Measurements from ENCODE around the gene KDM4C.

Gene KDM4C

DNA sequence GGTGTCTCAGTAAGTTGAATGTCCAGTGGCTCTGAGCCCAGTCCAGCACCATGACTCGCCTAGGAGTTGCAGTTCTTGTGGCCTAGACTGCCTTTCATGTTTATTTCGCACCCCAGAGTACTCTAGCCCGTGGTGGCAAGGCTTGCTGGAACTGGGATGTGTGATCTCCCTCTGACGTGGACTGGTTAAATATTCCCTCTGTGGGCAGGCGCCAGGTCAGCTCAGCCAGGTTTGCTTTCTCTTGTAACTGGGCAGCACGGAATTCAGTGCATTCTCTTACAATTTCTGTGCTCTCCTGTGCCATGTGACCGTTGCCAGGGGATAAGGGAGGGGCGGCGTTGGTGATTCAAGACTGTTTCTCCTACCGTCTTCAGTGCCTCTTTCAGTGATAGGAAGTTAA lies 270.8 kb downstream of the KDM4C start:
- no peak for TF ChIP-seq CREB1 (IDR thresholded peaks at IDR 0.05; ENCODE audit: low read depth)

DNA sequence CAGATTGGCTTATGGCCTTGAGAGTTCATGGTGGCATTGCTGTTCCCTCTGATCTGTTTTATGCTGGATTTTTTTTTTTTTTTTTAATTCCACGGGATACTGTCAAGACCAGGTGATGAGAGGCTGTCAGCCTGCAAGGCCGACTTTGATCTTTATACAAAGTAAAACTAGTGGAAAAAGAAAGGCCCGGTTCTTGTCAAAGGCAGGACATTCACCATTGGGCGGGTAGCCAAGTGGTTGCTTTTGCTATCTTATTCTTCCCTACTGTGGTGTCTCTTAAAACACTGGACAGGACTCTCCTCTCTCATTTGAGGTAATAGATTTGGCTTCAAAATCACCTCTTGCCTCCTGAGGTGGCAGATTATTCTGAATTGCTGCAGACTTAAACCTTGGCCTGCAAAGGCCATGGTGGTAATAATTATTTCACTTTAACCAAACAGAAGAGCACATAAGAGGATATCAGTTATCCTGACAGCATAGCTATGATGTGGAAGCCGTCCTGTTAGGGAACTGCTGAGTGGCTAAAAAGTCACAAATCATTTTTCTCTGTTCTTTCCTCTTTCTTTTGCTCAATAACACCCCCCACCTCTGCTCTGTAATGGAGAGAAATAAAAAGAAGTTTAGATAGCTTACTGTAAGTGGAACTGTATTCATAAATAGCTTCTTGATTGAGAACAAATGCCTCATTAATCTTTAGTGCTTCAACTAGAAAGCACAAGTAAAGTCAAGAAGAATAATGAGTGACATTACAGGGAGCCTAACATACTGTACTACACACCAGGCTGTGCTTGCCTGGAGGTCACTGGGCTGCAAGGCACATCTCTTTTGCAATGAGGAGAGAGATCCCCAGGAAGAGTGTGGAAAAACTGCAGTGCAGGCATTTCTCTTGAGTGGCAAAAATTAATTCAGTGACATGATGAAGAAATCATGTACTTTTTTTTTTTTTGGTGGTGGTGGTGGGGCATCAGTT lies 275.6 kb downstream of the KDM4C start:
- TF ChIP-seq ZBTB7A (IDR thresholded peaks at IDR 0.05; ENCODE audit: low read depth) (no peak), EP300 (IDR thresholded peaks at IDR 0.05; ENCODE audit: borderline replicate concordance) (no peak), CEBPB (IDR thresholded peaks at IDR 0.05) (no peak), YY1 (IDR thresholded peaks at IDR 0.05; ENCODE audit: low read depth) (no peak), FOXM1 (IDR thresholded peaks at IDR 0.05; ENCODE audit: borderline replicate concordance, low read depth) (no peak), RAD21 (IDR thresholded peaks at IDR 0.05; ENCODE audit: low read depth) (no peak), TAF1 (IDR thresholded peaks at IDR 0.05; ENCODE audit: low read depth) (no peak), NFIC (IDR thresholded peaks at IDR 0.05) (no peak), TCF12 (IDR thresholded peaks at IDR 0.05; ENCODE audit: low read depth) (no peak), REST (IDR thresholded peaks at IDR 0.05; ENCODE audit: low read depth) (no peak), EGR1 (IDR thresholded peaks at IDR 0.05) (no peak), CREB1 (IDR thresholded peaks at IDR 0.05; ENCODE audit: low read depth) (no peak)
- TF ChIP-seq, protein P1, sequence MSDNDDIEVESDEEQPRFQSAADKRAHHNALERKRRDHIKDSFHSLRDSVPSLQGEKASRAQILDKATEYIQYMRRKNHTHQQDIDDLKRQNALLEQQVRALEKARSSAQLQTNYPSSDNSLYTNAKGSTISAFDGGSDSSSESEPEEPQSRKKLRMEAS (IDR thresholded peaks at IDR 0.05), result no peak
- TF ChIP-seq, protein P2, sequence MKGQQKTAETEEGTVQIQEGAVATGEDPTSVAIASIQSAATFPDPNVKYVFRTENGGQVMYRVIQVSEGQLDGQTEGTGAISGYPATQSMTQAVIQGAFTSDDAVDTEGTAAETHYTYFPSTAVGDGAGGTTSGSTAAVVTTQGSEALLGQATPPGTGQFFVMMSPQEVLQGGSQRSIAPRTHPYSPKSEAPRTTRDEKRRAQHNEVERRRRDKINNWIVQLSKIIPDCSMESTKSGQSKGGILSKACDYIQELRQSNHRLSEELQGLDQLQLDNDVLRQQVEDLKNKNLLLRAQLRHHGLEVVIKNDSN (IDR thresholded peaks at IDR 0.05), result no peak

- TF ChIP-seq EGR1 (IDR thresholded peaks at IDR 0.05) (no peak), YY1 (IDR thresholded peaks at IDR 0.05; ENCODE audit: low read depth) (no peak), CEBPB (IDR thresholded peaks at IDR 0.05) (no peak), FOXM1 (IDR thresholded peaks at IDR 0.05; ENCODE audit: borderline replicate concordance, low read depth) (no peak), TAF1 (IDR thresholded peaks at IDR 0.05; ENCODE audit: low read depth) (no peak), TEAD4 (IDR thresholded peaks at IDR 0.05) (no peak), EP300 (IDR thresholded peaks at IDR 0.05; ENCODE audit: borderline replicate concordance) (no peak), TCF12 (IDR thresholded peaks at IDR 0.05; ENCODE audit: low read depth) (no peak), REST (IDR thresholded peaks at IDR 0.05; ENCODE audit: low read depth) (no peak), NFIC (IDR thresholded peaks at IDR 0.05) (no peak), RAD21 (IDR thresholded peaks at IDR 0.05; ENCODE audit: low read depth) (no peak), ZBTB7A (IDR thresholded peaks at IDR 0.05; ENCODE audit: low read depth) (no peak), CREB1 (IDR thresholded peaks at IDR 0.05; ENCODE audit: low read depth) (no peak)
- TF ChIP-seq, protein P2 (IDR thresholded peaks at IDR 0.05), result no peak
- TF ChIP-seq, protein P1 (IDR thresholded peaks at IDR 0.05), result no peak
Measured at GRCh38 chr9:7037176-7037575, 279.4 kb downstream of the KDM4C start.

- TF ChIP-seq FOXM1 (IDR thresholded peaks at IDR 0.05; ENCODE audit: borderline replicate concordance, low read depth) (no peak), CEBPB (IDR thresholded peaks at IDR 0.05) (peak; percentile 48; the same call in 1 of the 2 replicates)
Measured at GRCh38 chr9:7042124-7042523, 284.4 kb downstream of the KDM4C start.

DNA sequence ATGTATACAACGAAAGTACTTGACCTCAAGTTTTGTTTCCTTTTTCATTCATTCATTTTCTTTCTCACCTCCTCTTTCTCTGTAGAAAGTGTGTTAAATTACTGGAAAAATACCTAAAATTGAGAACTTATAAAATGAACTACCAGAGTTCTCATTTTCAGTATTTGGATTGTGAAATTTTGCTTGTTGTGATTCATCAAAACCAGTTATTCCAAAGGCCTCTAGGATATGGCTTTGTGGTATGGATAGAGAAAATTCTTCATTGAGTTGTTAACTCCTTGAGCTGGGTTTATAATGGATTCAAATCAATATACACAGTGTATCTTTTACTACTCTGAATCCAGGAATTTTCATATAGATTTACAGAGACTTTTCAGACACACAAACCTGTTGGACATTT lies 287.6 kb downstream of the KDM4C start:
- no peak for TF ChIP-seq ZBTB7A (IDR thresholded peaks at IDR 0.05; ENCODE audit: low read depth)
- TF ChIP-seq TAF1 (IDR thresholded peaks at IDR 0.05; ENCODE audit: low read depth), result no peak
- no peak for TF ChIP-seq REST (IDR thresholded peaks at IDR 0.05; ENCODE audit: low read depth)
- no peak for TF ChIP-seq EGR1 (IDR thresholded peaks at IDR 0.05)
- TF ChIP-seq, protein P2 (IDR thresholded peaks at IDR 0.05), result no peak
- TF ChIP-seq YY1 (IDR thresholded peaks at IDR 0.05; ENCODE audit: low read depth), result no peak
- TF ChIP-seq, protein P1 (IDR thresholded peaks at IDR 0.05), result no peak
- no peak for TF ChIP-seq TCF12 (IDR thresholded peaks at IDR 0.05; ENCODE audit: low read depth)
- no peak for TF ChIP-seq FOXM1 (IDR thresholded peaks at IDR 0.05; ENCODE audit: borderline replicate concordance, low read depth)
- no peak for TF ChIP-seq CEBPB (IDR thresholded peaks at IDR 0.05)
- no peak for TF ChIP-seq CREB1 (IDR thresholded peaks at IDR 0.05; ENCODE audit: low read depth)
- TF ChIP-seq NFIC (IDR thresholded peaks at IDR 0.05), result no peak
- TF ChIP-seq TEAD4 (IDR thresholded peaks at IDR 0.05), result no peak
- TF ChIP-seq EP300 (IDR thresholded peaks at IDR 0.05; ENCODE audit: borderline replicate concordance), result no peak
- TF ChIP-seq RAD21 (IDR thresholded peaks at IDR 0.05; ENCODE audit: low read depth), result no peak
